Mesodermal cell (in vitro differentiated cells): ENCODE measurements around the gene MACROD2.

ENCODE experiments used
- H3K27ac ChIP-seq: 2 replicates; pipeline ENCODE4 v1.7.0; 2013; ENCODE audit warnings: mild to moderate bottlenecking, low read depth, low read length, moderate library complexity; ENCODE audit not compliant: severe bottlenecking
- H3K36me3 ChIP-seq: 2 replicates; pipeline ENCODE4 v1.7.1; 2013; ENCODE audit warnings: mild to moderate bottlenecking, low read length, moderate library complexity; ENCODE audit not compliant: control insufficient read depth, insufficient read depth
- H3K4me1 ChIP-seq: one replicate; pipeline ENCODE4 v1.7.1; 2013; ENCODE audit warnings: mild to moderate bottlenecking, low read length; ENCODE audit not compliant: insufficient read depth, control insufficient read depth, poor library complexity, severe bottlenecking
- H3K4me3 ChIP-seq: 2 replicates; pipeline ENCODE4 v1.7.0; 2013; ENCODE audit warnings: low read length, control low read depth, mild to moderate bottlenecking; ENCODE audit not compliant: insufficient read depth, poor library complexity, severe bottlenecking; ENCODE audit errors: extremely low read depth
- H3K9me3 ChIP-seq: 2 replicates; pipeline ENCODE4 v1.7.1; 2013; ENCODE audit warnings: mild to moderate bottlenecking, low read length, moderate library complexity; ENCODE audit not compliant: control insufficient read depth
- WGBS, 2 experiments: methylation state at CpG; one replicate each; pipeline ENCODE4 v1.1.5; 2013; ENCODE audit warnings: missing lambda C conversion rate in 2 of 2; ENCODE audit not compliant: insufficient coverage in 2 of 2; 5-methylcytosine and 5-hydroxymethylcytosine counted together

MACROD2 gene

GRCh38 chr20:16083639-16084280, 2088.4 kb downstream of the MACROD2 start:
- Histone ChIP-seq H3K36me3 (no peaks in the 10 kb centered on the region), H3K4me1 (no peaks in the 10 kb centered on the region), H3K9me3 (no peaks in the 10 kb centered on the region), H3K27ac (no peak overlapping the region), H3K4me3 (no peak overlapping the region)

- Histone ChIP-seq H3K9me3 (peaks cover 5% of the 10 kb centered on the region), H3K27ac (no peak overlapping the region), H3K36me3 (no peaks in the 10 kb centered on the region), H3K4me3 (no peak overlapping the region), H3K4me1 (no peaks in the 10 kb centered on the region)
- 43% methylated on average over 1 of the region's 2 CpGs; no CpG with 5 or more reads in 1 of the 2 experiments for WGBS, 2 experiments
Observed at GRCh38 chr20:16095226-16095625, 2099.9 kb downstream of the MACROD2 start.

GRCh38 chr20:16096756-16097326, 2101.5 kb downstream of the MACROD2 start:
- no peaks in the 10 kb centered on the region for H3K36me3 ChIP-seq
- no peaks in the 10 kb centered on the region for H3K4me1 ChIP-seq
- no peak overlapping the region for H3K27ac ChIP-seq
- WGBS, 2 experiments = 70 to 95% methylated on average over 2 to 3 of the region's 4 CpGs
- H3K9me3 ChIP-seq = no peaks in the 10 kb centered on the region
- no peak overlapping the region for H3K4me3 ChIP-seq

GRCh38 chr20:16097788-16098187, 2102.5 kb downstream of the MACROD2 start:
- no peak overlapping the region for H3K4me3 ChIP-seq
- H3K4me1 ChIP-seq = no peaks in the 10 kb centered on the region
- WGBS, 2 experiments = 100% methylated on average over 1 of the region's 4 CpGs; no CpG with 5 or more reads in 1 of the 2 experiments
- no peak overlapping the region for H3K27ac ChIP-seq
- no peaks in the 10 kb centered on the region for H3K36me3 ChIP-seq
- no peaks in the 10 kb centered on the region for H3K9me3 ChIP-seq

GRCh38 chr20:16098890-16099639, 2103.7 kb downstream of the MACROD2 start:
- WGBS, 2 experiments = 95% methylated on average over 4 of the region's 7 CpGs; no CpG with 5 or more reads in 1 of the 2 experiments
- H3K9me3 ChIP-seq = no peaks in the 10 kb centered on the region
- H3K36me3 ChIP-seq = no peaks in the 10 kb centered on the region
- no peaks in the 10 kb centered on the region for H3K4me1 ChIP-seq
- no peak overlapping the region for H3K4me3 ChIP-seq
- H3K27ac ChIP-seq = no peak overlapping the region

GRCh38 chr20:16100111-16100510, 2104.8 kb downstream of the MACROD2 start:
- no peaks in the 10 kb centered on the region for H3K4me1 ChIP-seq
- H3K9me3 ChIP-seq = no peaks in the 10 kb centered on the region
- H3K4me3 ChIP-seq = no peak overlapping the region
- no peak overlapping the region for H3K27ac ChIP-seq
- no peaks in the 10 kb centered on the region for H3K36me3 ChIP-seq
- 100% methylated on average over 1 of the region's 3 CpGs; no CpG with 5 or more reads in 1 of the 2 experiments for WGBS, 2 experiments

- Histone ChIP-seq H3K36me3 (no peaks in the 10 kb centered on the region), H3K27ac (no peak overlapping the region), H3K9me3 (no peaks in the 10 kb centered on the region), H3K4me1 (no peaks in the 10 kb centered on the region), H3K4me3 (no peak overlapping the region)
- WGBS, 2 experiments = 92 to 95% methylated on average over 2 of the region's 4 CpGs
Observed at GRCh38 chr20:16100767-16101166, 2105.5 kb downstream of the MACROD2 start.
